NCI-H2107 (cell line): ENCODE results near the gene ACTR8.
"Not testable (repeated sequence)": the region's sequence is repeated elsewhere in the genome, so short reads cannot be mapped to it uniquely, and the experiment has no call there.

Source experiments
- DNase-seq: peaks from one replicate; lab custom pipeline; 2025; lab: John Stamatoyannopoulos, UW

The ACTR8 gene

GRCh38 chr3:53881691-53882593 is at the start of gene ACTR8:
Gene ACTR8 (minus strand): TSS chr3:53882152. CDS start chr3:53882101, 51 bp downstream.
- DNase-seq, result peak; percentile 42

- DNase-seq, result not testable (repeated sequence)
Measured at GRCh38 chr3:53927208-53927872, 45.4 kb upstream of the ACTR8 start.

GRCh38 chr3:53921296-53921695 is 39.3 kb upstream of the ACTR8 start:
- DNase-seq, result no peak

DNA sequence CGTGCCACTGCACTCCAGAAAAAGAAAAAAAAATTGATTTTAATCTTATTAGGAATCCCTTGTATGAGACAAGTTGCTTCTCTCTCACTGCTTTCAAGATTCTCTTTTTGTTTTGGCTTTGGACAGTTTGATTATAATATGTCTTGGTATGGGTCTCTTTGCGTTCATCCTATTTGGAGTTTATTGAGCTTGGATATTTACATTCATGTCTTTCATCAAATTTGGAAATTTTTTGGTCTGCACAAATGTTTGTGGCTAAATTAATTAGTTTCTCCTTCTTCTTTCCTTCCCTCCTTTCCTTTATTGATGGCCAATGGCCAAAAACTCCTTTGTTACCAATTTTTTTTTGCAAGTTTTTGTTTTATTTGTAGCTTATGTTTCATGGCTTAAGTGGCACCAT is 37.8 kb upstream of the ACTR8 start:
- DNase-seq, result no peak

DNA sequence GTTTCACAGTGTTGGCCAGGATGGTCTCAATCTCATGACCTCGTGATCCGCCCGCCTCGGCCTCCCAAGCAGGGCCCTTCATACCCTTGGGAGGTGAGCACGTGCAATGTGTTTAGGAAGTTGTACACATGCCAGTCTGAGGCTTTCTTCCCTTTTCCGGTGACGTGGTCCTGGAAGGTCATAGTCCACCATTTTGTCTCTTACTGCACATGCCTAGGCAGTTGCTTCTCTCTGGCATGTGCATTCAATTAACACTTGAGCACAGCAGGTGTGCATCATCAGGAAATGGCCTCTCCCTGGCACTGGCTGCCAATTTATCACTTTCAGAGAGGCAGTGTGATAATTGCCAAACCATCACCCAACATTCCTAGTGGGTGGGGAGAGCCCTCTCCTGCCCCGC is 31.4 kb upstream of the ACTR8 start:
- no peak for DNase-seq

DNA sequence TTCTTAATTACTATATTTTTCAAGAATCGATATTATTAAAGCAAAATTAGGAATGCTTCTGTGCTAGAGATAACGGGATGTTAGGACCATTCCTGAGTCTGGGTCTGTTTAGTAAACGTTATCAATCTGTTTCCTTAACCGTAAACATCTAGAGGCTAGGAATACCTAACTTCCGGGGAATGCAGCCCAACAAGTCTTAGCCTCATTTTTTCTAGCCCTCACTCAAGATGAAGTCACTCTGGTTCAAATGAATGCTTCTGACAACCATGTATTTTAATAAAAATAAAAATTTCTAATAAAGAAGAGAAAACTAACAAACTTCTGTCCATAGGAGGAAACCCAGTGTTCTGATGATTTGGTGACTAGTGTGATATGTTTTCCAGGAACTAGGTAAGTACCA is 20.8 kb upstream of the ACTR8 start:
- no peak for DNase-seq

DNA sequence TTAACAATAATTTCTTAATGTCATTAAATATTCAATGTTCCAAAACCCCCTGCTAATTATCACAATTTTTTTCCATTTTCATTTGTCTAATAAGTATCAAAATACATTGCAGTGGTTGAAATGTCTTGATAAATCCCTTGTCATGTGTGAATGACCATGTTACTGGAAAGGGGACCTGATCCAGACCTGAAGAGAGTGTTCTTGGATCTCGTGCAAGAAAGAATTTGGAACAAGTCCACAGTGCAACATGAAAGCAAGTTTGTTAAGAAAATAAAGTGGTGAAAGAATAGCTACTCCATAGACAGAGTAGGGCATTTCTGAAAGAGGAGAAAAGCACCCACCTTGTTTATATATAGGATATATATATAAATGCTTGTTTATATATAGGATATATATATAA is 20.1 kb upstream of the ACTR8 start:
- no peak for DNase-seq

DNA sequence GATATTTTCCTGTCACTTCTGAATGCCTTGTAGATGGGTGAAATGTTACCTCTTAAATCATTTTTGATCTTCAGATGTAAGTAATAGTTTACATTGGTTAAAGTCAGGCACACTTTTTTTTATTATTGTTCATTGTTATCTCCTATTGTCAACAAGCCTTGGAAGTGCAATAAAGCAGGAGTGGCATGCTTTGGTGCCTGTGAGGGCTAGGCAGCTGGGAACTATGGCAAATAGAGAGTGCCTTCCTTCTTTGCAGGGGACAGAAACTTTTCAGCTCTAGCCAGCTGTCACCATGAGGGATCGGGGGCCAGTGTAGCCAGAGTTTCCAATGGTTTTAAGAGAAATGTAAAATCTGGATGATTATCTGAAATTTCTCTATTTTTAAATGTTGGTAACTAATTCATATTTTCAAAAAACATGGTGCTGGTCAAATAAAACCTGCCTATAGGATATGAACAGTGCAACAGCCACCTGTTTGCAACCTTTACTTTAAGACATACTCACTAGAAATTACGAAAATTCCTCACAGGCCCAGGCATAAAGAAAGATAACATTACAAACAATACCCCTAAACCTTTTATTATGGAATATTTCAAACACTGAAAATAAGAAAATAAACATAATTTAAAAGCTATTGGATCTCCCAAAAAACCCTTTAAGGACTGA is 18.8 kb upstream of the ACTR8 start:
- no peak for DNase-seq

GRCh38 chr3:53899750-53900149 is 17.8 kb upstream of the ACTR8 start:
- no peak for DNase-seq

GRCh38 chr3:53892286-53892637 is 10.3 kb upstream of the ACTR8 start:
- no peak for DNase-seq

DNA sequence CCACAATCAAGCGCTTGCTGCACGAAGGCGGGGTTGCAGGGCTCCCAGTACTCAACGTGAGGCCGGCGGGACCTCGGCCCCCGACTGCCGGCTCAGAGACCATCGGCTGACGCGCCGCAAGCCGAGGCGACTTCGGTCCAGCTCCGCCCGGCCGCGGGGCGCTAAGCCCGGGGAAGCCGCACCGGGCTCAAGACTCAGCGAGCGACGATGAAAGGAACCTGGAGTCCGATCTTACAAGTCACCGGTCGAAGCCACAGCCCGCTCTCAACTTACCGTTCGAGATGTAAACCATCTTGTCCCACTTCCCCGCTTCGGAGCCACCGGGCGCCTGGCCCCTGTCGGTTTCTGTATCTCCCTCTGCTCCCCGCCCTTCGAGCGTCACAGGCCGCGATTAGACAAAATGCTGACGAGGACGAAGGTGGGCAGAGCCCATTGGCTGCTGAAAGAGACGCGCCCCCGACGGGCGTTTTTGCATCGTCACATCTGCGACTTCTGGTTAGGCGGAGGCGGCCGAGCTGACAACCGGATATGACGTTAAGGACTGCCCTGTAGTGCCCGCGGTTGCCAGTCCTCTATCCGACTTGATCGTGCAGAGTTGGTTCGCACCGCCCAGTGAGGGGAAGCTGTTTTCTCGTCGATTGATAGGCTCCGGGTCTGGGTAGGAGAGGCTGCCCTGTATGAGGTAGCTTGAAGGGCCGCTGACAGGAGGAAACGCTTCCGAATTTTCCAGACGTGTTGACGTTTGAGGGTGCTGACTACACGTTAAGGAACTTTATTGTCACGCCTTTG is 9.7 kb upstream of the ACTR8 start, which contains the start of gene SELENOK:
SELENOK (minus strand) TSS at position 363 of the 789 bp plus-strand sequence.
- DNase-seq, result peak; percentile 96

- no peak for DNase-seq
Measured at GRCh38 chr3:53890726-53891475, 8.9 kb upstream of the ACTR8 start.

DNA sequence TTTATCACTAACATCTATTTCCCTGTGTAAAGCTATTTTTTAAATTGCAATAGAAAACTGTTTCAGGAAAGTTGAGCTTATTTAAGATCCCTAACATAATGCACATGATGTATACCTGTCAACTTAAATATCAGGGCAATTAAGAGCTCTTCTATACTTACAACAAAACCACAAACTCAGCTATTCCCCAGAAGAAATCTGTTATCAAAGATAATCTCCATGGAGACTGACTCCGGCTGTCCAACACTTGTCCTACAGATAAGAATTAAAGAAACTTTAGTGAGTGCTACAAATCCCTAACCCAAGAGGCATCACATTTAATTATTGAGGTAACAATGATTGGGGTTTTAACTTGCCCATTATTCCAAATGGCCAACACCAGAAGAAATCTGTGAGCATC is 6.3 kb upstream of the ACTR8 start:
- no peak for DNase-seq

DNA sequence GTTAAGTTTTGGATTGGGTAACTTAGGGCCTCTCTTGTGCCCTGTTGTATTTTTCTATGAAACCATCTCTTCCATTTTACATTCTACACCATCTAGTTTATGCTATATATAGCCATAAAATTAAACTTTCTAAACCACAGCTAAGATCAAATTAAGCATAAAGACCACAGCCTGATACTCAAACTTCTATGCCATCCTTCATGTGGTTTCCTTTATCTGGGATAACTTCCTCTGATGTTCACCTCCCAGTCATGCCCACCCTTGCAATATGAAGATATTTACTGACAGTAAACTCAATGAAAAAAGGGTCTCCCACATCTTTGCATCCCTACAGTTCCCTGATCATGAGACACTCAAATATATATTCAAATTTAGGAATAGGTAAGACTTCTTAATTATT is 5.5 kb upstream of the ACTR8 start:
- no peak for DNase-seq

DNA sequence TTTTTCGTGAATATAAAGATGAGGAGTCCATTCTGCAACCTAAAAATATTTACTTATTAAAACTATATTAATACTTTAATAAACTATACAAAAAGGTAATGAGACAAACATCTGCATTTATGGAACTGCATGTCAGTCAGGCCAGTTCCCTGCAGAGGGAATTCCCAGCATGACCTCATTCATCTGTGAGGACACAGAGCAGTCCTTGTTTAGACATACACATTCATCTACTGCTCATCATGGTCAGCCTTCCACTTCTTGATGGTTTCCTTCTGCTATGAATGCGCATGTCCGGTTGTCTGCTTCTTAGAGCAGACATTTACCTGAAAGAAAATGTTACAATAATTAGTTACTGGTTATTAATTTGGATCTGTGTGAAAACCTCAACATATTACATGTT is 3.3 kb upstream of the ACTR8 start:
- DNase-seq, result no peak

DNA sequence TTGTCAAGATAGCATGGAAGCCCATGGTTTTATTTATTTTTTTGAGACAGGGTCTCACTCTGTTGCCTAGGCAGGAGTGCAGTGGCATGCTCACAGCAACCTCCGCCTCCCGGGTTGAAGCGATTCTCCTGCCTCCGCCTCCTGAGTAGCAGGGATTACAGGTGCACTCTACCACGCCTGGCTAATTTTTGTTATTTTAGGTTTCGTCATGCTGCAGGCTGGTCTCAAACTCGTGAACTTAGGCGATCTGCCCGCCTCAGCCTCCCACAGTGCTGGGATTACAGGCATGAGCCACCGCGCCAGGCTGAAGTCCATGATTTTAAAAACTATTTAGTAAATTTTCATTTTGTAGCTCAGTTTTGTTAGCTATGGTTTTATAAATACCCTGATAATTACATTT is 2.7 kb upstream of the ACTR8 start:
- no peak for DNase-seq

- no peak for DNase-seq
Measured at GRCh38 chr3:53883008-53883407, 1.1 kb upstream of the ACTR8 start.

GRCh38 chr3:53880396-53881345 is 1.3 kb downstream of the ACTR8 start:
- DNase-seq, result no peak

GRCh38 chr3:53865732-53866499 is 16.0 kb downstream of the ACTR8 start:
- DNase-seq, result no peak
